GM10847 (cell line): ENCODE data around the gene SLC7A1.

Source experiments
- POLR2A ChIP-seq: IDR thresholded peaks from 2 replicates; pipeline ENCODE4 v1.6.1; 2011; ENCODE audit not compliant: insufficient read length; ENCODE audit errors: extremely low read depth

Gene SLC7A1

GRCh38 chr13:29502391-29503008, 93.0 kb downstream of the SLC7A1 start:
- TF ChIP-seq POLR2A, result no peak

GRCh38 chr13:29501674-29502073, 93.8 kb downstream of the SLC7A1 start:
- no peak for TF ChIP-seq POLR2A

GRCh38 chr13:29500386-29500785, 95.1 kb downstream of the SLC7A1 start:
- TF ChIP-seq POLR2A, result no peak

GRCh38 chr13:29499506-29500165, 95.9 kb downstream of the SLC7A1 start:
- TF ChIP-seq POLR2A, result no peak

GRCh38 chr13:29498426-29499040, 97.0 kb downstream of the SLC7A1 start:
- TF ChIP-seq POLR2A, result no peak

- no peak for TF ChIP-seq POLR2A
Measured at GRCh38 chr13:29497137-29497654, 98.3 kb downstream of the SLC7A1 start.

- no peak for TF ChIP-seq POLR2A
Measured at GRCh38 chr13:29496241-29496712, 99.2 kb downstream of the SLC7A1 start.

GRCh38 chr13:29494520-29494919, 101.0 kb downstream of the SLC7A1 start:
- no peak for TF ChIP-seq POLR2A

GRCh38 chr13:29493796-29494195, 101.7 kb downstream of the SLC7A1 start:
- no peak for TF ChIP-seq POLR2A

- no peak for TF ChIP-seq POLR2A
Measured at GRCh38 chr13:29491248-29491647, 104.2 kb downstream of the SLC7A1 start.

- TF ChIP-seq POLR2A, result no peak
Measured at GRCh38 chr13:29490561-29490885, 105.0 kb downstream of the SLC7A1 start.

GRCh38 chr13:29489650-29490560, 105.6 kb downstream of the SLC7A1 start:
- TF ChIP-seq POLR2A, result no peak

- TF ChIP-seq POLR2A, result no peak
Measured at GRCh38 chr13:29487466-29488454, 107.7 kb downstream of the SLC7A1 start.

- TF ChIP-seq POLR2A, result no peak
Measured at GRCh38 chr13:29486551-29486950, 108.9 kb downstream of the SLC7A1 start.

GRCh38 chr13:29484796-29485195, 110.7 kb downstream of the SLC7A1 start:
- TF ChIP-seq POLR2A, result no peak

- no peak for TF ChIP-seq POLR2A
Measured at GRCh38 chr13:29484236-29484635, 111.3 kb downstream of the SLC7A1 start.
